GF-D8 (cell line): ENCODE measurements around the gene SUSD2.
"Not testable (repeated sequence)": the region's sequence is repeated elsewhere in the genome, so short reads cannot be mapped to it uniquely, and the experiment has no call there.

Source experiments
- DNase-seq: peaks from one replicate; lab custom pipeline; 2025; lab: John Stamatoyannopoulos, UW

SUSD2 gene, protein sequence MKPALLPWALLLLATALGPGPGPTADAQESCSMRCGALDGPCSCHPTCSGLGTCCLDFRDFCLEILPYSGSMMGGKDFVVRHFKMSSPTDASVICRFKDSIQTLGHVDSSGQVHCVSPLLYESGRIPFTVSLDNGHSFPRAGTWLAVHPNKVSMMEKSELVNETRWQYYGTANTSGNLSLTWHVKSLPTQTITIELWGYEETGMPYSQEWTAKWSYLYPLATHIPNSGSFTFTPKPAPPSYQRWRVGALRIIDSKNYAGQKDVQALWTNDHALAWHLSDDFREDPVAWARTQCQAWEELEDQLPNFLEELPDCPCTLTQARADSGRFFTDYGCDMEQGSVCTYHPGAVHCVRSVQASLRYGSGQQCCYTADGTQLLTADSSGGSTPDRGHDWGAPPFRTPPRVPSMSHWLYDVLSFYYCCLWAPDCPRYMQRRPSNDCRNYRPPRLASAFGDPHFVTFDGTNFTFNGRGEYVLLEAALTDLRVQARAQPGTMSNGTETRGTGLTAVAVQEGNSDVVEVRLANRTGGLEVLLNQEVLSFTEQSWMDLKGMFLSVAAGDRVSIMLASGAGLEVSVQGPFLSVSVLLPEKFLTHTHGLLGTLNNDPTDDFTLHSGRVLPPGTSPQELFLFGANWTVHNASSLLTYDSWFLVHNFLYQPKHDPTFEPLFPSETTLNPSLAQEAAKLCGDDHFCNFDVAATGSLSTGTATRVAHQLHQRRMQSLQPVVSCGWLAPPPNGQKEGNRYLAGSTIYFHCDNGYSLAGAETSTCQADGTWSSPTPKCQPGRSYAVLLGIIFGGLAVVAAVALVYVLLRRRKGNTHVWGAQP

DNA sequence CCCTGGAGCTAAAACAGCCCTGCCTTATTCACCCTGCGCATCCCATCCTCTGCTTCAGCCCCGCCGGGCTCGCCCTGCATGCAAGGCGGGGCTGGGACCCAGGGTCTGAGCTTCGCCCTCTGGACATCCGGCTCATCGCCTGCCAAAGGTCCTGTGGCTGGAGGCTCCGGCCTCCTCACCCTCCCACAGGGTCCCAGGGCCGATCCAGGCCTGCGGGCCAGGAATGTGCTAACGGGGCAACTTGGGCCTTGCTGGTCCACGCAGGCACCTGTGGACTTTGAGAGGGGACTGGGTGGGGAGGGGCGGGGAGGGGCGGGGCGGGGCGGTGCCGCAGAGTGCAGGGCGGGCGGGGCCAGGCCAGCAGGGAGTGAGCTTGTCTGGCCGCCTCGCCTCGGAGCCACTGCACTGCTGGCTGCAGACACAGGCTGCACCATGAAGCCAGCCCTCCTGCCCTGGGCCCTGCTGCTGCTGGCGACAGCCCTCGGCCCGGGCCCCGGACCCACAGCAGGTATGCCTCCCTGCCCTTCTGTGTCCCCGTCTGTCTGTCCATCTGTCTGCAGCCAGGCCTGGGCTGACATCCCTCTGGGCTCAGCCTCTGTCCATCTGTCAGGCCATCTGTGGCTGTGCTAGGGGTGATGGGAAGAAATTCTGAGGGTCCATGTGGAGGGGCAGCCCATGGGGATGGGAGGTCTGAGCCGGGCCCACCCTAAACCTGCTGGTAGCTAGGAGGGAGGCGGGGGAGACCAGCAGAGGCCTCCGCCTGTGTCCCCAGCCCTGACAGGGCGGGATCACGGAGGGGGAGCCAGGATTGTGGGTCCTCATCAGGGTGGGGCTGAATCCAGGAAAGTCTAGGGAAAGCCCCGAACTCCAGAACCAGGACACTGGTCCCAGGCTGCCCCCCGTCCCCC lies at the start of gene SUSD2:
SUSD2 (plus strand) TSS at position 400 of the 908 bp plus-strand sequence; CDS start at position 433, 33 bp downstream.
- no peak for DNase-seq

DNA sequence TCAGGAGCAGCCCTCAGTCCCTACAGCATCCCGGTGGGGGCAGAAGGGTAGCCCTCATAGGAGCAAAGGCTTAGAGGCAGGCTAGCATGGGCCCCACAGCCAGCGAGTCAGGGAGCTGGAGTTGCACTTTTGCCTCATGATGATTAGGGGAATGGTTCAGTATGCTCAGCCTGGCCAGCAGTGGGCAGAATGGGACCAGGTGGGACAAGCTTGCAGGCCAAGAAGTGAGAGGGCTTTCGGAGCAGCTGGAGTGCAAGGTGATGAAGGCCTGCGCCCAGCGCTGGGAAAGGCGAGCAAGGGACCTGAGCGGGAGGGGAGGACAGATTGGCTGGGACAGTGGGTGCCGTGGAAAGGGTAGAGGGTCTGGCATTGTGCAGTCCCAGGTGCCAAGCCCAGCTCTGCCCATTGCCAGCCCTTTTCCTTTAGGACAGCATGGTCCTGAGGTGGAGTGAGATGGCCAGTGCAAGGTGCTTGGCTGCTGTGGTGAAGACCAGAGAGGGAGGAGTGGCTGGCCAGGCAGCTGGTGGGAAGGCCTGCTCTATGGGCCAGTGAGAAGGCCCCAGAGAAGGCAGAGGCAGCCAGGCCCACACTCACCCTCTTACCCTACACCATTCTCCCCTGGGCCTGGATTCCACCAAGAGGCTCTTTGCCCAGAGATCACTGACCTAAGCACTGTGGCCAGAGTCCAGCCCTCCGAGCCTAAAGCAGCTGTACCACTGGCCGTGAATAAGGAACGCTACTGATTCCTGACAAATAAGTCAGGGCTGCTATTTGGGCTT lies 47.9 kb upstream of the SUSD2 start:
- DNase-seq, result no peak

DNA sequence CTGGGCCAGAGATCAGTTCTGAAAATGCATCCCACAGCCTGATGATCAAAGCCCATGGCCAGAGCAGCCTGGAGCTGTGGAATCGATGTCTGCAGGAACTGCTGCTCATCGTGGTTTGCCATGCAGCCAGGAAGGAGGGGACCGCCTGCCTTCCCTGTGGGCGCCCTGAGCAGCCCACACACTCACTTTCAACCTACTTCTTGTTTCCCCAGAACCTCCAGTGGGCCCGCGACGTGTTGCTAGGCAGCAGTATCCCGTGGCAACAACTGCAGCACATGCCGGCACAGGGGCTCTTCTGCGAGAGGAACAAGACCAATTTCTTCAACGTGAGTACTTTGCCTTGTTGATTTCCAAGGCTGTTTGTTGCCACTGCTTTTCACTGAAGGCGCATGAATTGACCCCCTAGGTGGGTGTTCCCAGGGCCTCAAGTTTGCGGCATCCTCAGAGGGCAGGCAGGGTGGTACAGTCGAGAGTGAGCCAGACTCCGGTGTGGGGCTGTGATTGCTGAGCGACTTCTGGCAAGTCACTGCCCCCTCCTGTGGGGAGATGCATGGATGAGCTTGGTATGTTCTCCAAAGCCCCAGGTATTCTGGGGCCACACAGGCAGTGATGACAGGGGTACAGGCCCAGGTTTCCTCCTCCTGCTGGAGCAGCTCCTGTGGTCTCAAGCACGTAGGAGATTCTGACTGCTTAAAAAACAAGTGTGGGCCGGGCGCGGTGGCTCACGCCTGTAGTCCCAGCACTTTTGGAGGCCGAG lies 47.0 kb upstream of the SUSD2 start:
- no peak for DNase-seq

DNA sequence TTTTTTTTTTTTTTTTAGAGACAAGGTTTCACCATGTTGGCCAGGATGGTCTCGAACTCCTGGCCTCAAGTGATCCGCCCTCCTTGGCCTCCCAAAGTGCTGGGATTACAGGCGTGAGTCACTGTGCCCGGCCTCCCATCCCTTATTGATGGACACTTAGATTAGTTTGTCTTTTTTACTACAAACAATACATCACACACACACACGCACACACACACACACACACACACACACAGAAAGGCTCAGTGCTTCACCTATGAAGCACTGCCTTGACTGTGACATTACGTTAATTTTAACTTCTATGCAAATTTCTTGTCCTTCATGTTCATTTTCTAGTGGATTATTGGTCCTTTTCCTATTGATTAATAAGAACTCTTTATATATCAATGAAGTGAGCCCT lies 44.8 kb upstream of the SUSD2 start:
- DNase-seq, result not testable (repeated sequence)

DNA sequence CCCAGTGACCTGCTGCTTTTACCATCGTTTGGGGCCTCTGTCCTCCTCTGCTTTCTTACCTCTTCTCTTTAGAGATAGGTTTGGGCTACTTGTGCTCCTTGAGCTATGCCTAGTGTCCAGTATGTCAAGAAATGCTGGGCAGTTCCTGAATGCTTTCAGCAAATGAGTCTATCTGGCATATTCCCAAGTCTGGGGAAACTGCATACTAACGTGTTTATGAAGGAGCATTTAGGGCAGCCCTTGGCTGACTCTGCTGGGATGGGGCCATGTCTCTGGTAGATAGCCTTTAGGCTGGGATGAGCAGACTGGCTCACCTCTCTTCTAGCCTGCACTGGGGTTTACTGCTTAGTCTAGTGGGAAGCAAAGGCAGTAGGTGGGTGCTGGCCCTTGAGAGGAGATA lies 43.7 kb upstream of the SUSD2 start:
- no peak for DNase-seq

DNA sequence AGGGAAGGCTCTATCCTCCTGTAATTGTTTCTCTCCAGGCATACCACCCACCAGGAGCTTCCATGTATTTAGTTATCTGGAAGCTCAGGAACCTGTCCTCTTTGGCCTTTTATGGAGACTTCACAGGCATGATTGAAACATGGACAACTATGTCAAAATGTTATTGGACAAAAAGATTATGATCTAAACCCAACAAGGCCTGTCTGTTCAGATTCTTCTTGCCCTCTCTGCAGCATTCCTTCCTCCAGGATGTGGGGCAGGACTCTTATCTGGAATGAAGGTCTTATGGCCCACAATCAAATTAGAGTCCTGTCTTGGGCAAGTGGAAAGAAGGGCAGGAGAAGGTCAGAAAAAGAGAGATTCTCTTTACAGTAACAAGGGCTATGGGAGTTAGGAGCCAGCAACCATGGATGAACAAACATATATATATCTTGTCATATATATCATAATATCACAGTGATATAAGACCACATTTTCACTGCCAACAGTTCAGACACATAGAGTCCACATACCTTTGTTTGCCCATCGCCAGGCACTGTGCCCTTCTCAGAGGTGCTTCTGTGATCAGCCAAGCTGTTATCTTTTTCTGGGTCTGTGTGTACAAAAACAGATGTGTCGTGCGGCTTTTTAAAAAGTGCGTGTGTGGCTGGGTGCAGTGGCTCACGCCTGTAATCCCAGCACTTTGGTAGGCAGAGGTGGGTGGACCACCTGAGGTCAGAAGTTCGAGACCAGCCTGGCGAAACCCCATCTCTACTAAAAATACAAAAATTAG lies 42.5 kb upstream of the SUSD2 start:
- DNase-seq, result no peak

DNA sequence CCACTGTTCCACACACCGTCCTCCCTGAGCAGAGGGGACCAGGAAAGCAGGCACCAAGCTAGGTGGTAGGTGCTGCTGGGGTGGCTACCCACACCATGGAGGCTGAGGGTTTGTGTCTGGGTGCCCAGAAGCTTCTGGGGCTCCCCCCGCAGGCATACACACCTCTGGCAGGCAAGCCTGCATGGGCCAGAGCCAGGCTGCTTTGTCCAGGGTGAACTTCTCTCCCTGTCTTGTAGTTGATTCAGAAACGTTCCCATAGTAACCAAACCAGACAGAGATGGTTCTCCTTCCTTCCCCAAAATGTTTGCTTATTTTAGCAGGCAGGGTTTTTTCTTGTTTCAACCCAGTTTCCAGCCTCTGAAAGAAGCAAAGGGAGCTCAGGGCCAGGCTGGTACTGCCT lies 40.9 kb upstream of the SUSD2 start:
- peak; percentile 15 for DNase-seq

DNA sequence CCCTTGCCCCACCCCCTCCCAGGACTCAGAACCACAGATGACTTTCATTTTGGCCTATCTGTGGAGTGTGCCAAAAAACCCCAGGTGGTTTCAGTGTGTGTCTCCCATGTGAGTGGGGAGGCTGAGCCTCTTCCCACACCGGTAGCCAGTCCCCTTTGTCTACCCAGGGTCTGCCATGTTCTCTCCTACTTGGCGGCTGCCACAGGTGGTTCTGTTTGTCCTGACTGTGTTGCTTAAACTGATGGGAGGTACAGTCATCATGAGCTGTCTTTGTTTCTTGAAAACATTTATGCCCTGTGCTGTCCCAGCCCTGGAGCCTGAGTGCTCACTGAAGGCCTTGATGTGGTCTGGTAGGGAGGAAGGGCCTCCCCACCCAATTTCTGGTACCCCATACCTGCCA lies 39.7 kb upstream of the SUSD2 start:
- DNase-seq, result no peak

DNA sequence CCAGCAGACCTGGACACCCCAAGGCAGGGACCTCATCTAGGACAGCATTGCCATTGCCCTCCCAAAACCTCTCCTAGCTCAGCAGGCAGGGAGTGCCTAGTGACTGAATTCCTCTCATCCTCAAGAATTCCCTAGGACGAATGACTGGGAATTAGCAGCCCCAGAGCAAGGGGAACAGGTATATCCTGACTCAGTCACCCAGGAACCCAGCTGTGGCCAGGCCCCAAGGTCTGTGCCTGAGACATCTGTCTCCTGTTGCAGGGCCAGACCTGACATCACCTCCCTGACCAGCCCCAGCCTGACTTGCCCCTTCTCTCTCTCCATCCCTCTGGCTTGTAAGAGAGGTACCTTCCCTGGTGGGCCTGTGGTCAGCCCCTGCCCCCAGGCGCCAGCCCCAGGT lies 39.0 kb upstream of the SUSD2 start:
- DNase-seq, result no peak

DNA sequence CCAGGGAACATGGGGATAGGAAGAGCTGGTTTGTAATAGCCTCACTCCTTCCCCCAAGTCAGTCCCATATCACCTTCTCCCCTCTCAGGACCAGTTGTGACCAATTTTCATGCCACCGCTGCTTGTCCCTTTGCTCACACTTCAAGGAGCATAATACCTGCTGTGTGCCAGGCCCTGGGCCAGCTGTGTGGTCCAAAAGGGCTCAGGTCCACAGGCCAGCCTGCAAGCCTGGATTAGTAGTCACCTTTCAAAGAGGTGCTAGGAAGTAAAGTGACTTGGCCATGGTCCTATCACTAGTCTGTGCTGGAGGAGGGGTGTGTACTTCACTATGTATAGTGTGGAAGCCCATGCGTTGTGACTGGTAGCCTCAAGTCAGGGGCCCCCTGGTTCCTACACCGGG lies 38.5 kb upstream of the SUSD2 start:
- DNase-seq, result no peak

DNA sequence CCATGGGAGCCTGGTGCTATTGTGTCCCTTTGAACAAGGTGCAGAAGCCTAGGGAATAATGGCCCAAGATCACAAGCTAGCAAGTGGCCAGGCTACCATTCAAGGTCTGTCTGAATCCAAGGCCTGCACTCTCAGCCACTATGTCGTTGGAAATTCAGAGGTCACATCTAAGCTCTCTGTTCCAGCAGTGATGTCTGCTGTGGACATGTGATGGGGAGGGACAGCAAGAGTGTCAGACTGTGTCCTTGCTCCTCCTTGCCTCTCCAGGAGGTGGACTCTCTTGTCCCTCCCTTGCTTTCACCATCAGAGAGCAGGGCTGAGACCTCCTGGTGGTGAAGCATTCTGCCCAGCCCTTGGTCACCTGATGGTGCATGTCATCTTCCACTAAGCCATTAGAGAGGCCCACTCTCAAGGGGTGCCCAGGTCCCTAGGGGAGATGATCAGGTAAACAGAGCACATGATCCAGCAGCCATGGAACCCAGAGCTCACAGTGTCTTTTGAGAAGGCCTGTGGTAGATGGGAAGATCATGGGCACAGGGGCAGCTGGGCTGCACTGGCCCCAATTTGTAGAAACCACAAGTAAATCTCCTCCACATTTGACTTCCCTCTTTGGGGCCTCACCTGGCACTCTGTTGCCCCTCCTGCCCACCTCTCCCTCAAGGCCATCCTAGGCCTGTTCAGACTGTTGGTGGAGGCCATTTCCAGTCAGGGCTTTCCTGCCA lies 37.1 kb upstream of the SUSD2 start:
- DNase-seq, result no peak

DNA sequence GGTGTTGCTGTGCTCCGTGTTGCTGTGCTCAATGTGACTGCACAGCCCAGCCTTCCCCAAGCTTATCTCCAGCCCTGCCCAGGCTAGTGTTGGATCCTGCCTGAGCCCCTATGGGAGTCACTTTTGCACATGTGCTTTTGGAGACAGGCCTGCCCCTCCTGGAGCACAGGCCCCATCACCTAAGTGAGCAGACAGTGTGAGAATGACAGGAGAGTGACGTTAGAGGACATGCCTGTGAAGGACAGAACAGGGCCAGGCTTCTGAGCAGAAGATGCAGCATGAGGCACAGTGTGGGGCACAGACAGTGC lies 36.6 kb upstream of the SUSD2 start:
- no peak for DNase-seq

DNA sequence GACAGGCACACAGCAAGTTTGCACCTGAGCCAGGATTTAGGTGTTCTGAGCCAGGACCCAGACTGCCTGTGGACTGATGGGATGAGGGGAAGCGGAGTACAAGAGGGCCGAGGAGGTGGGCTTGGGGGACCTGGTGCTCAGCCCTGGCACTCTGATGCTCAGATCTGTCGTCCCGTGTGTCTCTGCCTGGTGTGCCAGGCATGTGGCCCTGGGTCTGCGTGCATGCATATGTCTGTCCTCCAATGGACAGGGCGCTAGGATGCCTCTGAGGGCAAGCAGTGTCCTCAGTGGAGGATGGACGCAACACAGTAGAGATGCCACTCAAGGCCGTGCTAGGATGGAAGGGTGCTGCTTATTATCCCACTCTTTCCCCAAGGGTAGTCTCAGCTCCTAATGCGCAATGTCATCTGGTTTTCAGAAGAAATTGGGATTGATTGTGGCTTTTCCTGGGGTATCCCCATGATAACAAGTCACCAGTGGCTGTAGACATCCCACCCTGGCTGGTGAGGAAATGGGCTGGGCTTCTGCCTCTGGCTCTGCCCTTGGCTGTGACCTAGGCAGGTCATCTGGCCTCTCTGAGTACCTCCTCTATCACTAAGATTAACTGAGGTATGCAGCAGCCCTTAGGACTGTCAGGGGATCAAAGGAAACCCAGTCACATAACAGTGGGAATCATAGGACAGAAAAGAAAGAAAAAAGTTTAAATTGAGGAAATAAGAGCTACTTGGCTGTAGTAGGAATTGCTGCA lies 35.7 kb upstream of the SUSD2 start:
- DNase-seq, result no peak

DNA sequence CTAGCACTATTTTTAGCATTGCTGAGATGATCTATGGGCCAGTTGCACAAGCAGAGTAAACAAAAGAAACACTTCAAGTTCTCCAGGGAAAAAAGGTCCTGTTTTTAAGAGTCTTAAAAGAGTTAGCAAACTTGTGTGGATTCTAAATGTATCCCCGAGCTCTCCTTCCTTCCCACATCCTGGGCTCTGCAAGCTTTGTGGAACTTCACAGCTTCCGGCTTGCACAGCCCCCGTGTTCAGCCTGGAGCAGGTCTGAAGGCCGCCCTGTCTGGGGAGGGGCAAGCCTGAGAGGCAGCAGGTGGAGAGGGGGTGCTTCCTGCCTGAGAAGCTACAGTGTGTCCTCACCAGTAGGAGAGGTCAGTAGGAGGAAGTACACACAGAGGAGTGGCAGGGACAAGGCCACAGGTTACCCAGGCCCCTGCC lies 35.1 kb upstream of the SUSD2 start:
- peak; percentile 82 for DNase-seq

DNA sequence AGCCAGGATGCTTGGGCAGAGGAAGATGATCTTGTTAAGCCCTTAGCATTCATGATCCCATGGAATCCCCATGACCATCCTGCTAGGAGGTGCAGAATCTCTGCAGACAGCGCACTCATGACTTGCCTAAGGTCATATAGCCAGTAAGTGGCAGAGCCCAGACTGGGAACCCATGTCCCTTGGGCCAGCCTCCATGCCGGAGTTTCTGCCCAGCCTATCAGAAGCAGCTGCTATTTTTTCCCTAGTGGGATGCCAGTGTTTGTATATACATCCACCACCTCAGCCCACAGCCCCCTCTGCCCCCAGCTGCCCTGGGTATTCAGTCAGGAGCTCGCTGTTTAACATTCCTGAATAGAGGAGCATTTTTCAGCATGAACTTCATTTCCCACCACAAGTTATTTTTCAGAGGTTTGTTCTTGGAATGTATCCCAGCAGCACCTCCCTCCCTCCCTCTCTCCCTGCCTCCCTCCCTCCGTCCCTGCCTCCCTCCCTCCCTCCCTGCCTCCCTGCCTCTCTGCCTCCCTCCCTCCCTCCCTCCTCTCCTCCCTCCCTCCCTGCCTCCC lies 34.4 kb upstream of the SUSD2 start:
- DNase-seq, result no peak

DNA sequence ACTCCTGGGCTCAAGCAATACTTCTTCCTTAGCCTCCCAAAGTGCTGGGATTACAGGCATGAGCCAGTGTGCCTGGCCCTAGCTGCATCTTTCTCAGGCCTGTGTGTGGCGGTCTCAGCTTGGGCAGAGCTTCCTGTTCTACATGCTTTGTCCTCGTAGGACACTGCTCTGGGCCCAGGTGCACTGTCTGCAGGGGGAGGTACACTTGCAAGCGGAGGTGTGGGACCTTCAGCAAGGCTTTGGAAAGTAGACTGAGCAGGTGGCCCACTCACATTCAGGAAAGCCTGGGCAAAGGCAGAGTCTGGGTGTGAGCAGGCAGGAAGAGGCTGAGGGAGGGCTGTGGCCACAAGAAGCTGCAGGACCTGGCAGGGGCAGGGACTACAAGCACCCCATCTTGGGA lies 33.6 kb upstream of the SUSD2 start:
- DNase-seq, result no peak

DNA sequence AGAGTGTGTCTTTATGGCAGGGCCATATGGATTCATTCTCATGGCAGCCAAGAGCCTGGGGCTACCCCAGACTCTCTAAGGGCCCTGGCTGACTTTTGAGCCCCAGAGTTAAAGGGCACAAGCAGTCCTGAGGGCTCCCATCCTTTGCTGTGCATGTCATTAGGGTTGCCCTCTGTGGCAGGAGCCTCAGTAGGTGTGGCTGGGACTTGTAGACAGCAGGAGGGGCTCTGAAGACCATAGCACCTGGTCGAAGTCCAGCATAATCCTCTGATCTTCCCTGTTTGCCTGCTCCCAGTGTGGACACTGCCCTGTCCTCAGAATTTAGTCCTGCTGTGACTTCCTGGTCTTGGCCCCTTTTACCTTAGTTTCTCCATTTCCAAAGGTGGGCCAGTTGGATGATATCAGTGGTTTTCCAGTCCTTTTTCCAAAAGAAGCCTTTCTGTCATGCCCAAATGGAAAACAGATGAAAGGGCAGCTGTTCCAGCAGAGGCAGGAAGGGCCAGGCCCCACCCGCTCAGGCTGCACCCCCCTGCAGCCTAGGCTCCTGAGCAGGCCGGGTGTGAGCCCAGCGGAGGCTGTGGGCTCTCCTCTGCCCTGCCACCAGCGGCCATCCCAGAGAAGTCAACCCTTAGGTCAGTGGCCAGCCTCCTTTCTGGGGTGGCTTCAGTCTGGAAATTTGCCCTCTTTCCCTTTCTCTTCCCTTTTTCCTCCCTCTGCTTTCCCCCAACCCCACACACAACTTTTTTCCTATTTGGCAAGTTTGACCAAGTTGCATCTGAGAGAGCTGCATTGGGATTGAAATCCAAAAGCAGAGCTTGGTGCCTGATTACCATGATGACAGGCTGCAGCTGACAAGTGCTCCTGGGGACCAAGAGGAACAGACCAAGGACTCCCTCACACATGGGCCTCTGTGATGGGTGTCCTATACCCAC lies 32.8 kb upstream of the SUSD2 start:
- no peak for DNase-seq
